GM23248 (cell line): ENCODE measurements around the gene POFUT2.

Experiments used
- EZH2 ChIP-seq: fragments of 200-600 bp; sonication (generic); IDR thresholded peaks from 2 replicates; pipeline ENCODE4 v1.6.1; 2018; ENCODE audit warnings: antibody characterized with exemption, mild to moderate bottlenecking; ENCODE audit not compliant: insufficient read depth, poor library complexity, severe bottlenecking
- EZH2phosphoT487 ChIP-seq: fragments of 200-600 bp; sonication (generic); IDR thresholded peaks from 2 replicates; pipeline ENCODE4 v1.6.1; 2018; ENCODE audit warnings: antibody characterized with exemption, moderate library complexity, mild to moderate bottlenecking, low read depth; ENCODE audit not compliant: insufficient read depth

- TF ChIP-seq EZH2 (no peak), EZH2phosphoT487 (no peak)
Observed at GRCh38 chr21:45250914-45251634, 36.6 kb downstream of the POFUT2 start.
